HG03457 (cell line): ENCODE measurements around the gene MRFAP1.

ENCODE experiments used
- ATAC-seq: cut with Tn5 transposase; IDR thresholded peaks from one replicate; pipeline ENCODE4 v1.9.1; 2021; ENCODE audit warnings: moderate number of reproducible peaks; ENCODE audit not compliant: unreplicated experiment

MRFAP1 gene

DNA sequence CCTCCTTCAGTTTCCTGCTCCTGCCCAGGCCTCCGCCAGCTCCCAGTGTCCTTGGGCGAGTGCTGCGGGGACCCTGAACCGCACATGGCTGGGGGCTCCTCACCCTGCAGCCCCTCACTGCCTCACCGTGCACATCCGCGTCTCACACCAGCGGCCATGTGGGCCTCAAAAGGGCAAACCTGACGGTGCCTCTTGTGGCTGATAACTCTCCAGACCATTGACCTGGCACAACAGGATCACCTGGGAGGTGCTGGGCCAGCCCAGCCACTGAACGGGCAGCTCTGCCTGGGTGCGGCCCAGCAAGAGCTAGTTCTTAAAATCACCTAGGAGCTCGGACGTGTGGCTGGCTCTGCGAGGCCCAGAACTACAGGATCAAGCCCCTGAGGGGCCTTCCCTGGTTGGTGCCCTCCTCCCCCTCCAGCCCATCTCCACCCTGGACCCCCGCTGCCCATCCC is 49.0 kb downstream of the MRFAP1 start:
- ATAC-seq = no peak
